ENCODE measurements around the gene SLC9C1.
"Not testable (repeated sequence)": the region's sequence is repeated elsewhere in the genome, so short reads cannot be mapped to it uniquely, and the experiment has no call there.

Gene SLC9C1

GRCh38 chr3:112304611-112305010 is 10.6 kb upstream of the SLC9C1 start:
- no peak for DNase-seq

DNA sequence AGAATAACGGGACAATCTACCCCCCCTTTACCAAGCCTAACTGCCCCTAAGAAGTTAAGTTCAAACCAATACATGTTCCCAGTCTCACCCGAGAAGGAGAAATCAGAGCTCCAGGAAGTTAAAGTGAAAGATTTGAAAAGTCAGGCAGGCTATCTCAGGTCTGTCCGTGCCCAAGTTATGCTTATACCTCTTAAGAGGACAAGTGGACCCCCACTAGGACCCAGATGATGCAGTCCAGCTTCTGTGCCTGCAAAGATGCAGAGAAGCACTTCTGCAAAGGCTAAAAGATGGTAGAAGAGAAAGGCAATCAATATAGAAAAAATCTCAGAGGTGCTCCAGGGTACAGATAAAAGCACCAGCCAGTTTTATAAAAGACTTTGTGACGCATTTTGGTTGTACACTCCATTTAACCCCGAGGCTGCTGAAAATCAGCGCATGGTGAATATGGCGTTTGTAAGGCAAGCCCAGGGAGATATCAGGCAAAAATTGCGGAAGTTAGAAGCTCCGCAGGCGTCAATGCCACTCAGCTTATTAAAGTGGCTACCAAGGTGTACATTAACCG is 9.8 kb upstream of the SLC9C1 start:
- no peak for DNase-seq

DNA sequence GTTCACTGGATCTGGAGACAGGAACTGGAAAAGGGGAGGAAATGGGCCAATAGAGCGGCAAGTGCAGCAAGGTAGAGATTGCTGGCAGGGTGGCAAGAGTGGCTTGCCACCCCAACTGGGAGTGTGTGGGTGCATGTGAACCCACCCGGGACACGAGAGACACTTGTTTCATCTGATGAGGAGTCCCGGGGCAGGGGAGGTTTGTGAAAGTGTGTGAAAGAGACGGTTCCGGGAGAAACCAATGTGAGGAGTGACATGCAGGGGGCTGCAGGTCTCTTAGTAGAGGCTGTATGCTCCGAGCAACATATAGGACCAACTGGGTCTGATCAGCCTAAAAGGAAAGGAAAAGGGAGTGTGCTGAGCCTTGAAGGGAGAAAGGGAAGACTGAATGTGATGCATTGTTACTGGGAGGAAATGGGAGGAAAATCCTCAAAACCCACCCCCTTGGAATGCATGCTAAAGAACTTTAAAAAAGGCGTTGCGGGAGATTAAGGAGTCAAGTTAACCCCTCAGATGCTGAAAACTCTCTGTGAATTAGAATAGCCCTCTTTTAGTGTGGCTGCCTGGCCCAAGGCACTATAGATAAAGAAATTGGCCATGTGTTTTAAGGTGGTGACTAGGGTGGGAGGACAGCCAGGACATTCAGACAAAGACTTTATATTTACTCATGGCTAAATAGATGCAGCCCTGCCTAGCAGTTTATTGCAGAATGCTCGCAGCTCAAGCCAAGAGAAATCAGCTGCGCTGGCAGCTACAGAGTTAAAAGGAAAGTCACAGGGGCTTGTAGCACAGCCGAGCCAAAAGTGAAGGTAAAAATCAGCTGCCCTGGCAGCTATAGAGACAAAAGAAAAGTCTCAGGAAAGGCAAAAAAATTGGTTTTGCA is 9.1 kb upstream of the SLC9C1 start:
- DNase-seq = no peak

GRCh38 chr3:112302150-112302830 is 8.3 kb upstream of the SLC9C1 start:
- DNase-seq = no peak

GRCh38 chr3:112298781-112299180 is 4.8 kb upstream of the SLC9C1 start:
- DNase-seq = no peak

DNA sequence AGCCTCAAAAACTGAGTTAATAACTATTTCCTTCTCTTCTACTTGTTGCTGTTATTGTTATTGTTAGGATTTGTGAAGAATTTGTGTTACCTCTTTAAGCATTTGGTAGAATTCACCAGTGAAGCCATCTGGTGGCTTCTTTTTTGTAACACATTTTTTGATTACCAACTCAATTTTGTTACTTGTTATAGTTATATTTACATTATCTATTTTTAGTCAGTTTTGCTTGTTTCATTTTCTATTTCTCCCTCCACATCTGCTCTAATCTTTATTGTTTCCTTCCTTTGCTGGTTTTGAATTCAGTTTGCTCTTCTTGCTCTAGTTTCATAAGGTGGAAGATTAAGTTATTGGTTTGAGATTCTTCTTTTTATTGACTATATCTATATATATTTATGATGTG is 3.7 kb upstream of the SLC9C1 start:
- no peak for DNase-seq

DNA sequence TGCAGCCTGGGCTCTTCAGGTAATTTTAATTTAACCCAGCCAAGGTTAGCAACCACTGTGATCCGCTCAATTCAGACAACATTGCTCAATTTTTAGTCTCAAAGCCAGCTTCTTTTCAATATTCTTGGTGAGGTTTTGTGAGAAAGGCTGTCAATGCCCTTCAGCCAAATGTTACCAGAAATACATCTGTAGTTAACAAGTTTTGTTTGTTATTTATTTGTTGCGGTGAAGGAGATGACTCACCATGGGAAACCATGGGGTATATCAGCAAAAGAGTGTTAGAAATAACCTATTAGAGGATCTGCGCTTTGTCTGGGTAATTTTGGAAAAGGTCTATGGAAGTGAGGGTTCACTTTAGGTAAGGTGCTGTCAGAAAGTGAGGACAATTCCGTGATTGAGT is 5.0 kb downstream of the SLC9C1 start:
- DNase-seq = no peak

GRCh38 chr3:112280266-112280665 is 13.8 kb downstream of the SLC9C1 start:
- no peak for DNase-seq

DNA sequence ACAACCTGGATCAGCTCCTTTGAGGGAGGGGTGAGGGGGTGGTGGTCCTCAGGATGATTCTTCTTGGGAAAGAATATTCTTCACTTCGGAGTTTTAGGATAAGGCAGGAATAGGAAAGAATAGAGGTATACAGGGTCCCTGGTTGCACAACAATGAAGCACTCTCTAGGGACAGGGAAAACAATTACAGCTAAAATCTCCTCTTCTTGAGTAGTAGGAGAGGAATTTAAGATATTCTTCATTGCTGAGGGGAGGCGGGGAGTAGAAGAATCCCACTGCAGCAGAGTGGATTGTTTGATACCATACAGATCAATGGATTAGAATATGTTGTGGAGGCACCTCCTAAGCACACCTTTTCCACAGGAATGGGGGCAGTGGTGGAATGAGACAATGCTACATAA is 20.5 kb downstream of the SLC9C1 start:
- DNase-seq = no peak

DNA sequence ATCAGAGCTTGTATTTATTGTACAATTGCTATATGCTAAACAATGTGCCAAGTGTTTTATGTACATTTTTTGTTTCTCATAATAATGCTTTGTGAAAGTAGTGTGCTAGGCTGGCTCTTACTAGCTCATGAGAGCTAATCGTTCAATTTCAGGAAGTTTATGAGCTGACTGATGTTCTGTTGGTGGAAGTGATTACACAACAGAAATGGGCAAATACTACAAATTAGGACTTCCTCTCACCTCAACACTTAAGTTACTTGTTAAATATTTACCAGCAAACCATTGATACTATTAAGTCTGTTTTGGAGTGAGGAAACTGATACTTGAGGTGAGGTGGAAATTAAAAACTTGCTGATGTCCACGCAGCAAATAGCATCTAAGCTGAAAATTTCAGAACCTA is 32.3 kb downstream of the SLC9C1 start:
- no peak for DNase-seq

- DNase-seq = no peak
These were observed 33.5 kb downstream of the SLC9C1 start for GRCh38 chr3:112260563-112260962.

GRCh38 chr3:112253301-112253971 is 40.6 kb downstream of the SLC9C1 start:
- DNase-seq = no peak

DNA sequence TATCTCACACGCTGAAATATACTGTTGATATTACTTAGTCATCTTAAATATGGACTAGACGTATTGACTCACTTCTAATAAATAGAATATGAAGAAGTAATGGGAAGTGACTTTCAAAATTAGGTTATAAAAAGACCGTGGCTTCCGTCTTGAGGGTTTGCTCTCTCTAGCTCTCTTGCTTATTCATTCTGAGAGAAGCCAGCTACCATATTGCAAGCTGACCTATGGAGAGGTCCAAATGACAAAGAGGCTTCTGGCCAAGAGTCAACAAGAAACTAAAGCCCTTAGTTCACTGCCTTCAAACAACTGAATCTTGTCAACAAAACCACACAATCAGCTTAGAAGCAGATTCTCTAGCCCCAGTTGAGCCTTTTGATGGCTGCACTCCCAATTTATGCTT is 46.1 kb downstream of the SLC9C1 start:
- no peak for DNase-seq

GRCh38 chr3:112247350-112247749 is 46.7 kb downstream of the SLC9C1 start:
- DNase-seq = no peak

DNA sequence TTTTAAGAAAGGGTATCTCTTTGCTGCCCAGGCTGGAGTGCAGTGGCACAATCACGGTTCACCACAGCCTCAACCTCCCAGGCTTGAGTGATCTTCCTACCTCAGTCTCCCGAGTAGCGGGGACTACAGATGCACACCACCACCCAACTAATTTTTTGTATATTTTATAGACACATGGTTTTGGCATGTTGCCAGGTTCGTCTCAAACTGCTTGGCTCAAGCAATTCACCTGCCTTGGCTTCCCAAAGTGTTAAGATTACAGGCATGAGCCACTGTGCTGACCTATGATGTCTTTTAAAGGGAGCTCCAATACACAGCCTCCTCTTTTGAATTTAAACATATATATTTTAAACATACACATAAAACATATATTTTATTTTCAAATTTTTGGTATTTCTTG is 60.9 kb downstream of the SLC9C1 start:
- DNase-seq = no peak

DNA sequence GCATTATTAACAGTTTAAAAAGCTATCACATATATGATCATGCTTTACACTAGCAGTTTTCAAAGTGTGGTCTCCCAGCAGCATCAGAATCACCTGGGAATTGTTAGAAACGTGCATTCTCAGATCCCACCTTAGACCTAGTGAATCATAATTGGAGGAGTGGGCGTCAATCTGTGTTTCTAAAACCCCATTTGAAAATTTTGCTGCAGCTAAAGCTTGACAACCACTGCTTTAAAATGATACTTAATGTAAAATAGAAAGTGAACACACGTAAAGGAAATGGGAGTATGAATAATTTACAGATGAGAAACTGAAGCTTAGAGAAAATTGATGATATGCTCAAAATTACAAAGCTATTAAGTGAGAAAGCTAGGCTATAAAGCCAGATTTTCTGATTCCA is 62.3 kb downstream of the SLC9C1 start:
- DNase-seq = no peak

- no peak for DNase-seq
These were observed 64.0 kb downstream of the SLC9C1 start for GRCh38 chr3:112230033-112230432.

GRCh38 chr3:112228786-112229185 is 65.2 kb downstream of the SLC9C1 start:
- DNase-seq = no peak

DNA sequence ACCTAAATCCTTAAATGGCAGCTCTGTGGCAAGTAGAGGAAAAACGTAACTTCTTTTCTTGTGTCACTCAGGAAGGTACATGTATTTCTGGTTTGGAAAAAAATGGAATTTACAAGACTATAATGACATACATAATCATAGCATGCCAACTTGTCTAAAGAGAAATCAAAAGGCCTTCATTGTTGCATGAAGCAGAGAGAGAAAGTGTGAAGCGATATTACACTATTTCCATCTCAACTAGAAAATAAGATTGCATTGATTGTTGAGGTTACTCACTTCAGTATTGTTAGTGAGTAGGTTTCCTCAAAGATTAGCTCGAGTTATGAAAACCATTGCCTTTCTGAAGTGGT is 93.7 kb downstream of the SLC9C1 start:
- no peak for DNase-seq

- DNase-seq = no peak
These were observed 94.2 kb downstream of the SLC9C1 start for GRCh38 chr3:112199622-112200316.

DNA sequence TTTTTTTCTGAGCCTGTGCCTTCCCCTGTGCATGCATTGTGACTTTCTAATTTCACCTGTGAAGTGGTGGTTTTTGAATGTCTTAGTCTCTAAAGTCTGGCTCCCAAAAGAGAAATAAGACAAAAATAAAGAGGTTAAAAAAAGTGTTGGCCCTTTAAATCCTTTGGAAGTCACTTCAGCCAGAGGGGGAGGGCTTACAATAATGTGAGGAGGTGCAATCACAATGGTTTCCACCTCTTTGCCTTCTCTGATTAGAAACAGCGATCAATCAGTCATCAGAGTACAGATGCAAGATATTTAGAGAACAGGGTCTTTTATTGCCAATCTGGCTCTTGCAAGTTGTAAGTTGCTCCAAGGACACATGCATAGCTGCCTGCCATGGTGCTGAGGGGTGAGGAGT is 96.9 kb downstream of the SLC9C1 start:
- DNase-seq = no peak

DNA sequence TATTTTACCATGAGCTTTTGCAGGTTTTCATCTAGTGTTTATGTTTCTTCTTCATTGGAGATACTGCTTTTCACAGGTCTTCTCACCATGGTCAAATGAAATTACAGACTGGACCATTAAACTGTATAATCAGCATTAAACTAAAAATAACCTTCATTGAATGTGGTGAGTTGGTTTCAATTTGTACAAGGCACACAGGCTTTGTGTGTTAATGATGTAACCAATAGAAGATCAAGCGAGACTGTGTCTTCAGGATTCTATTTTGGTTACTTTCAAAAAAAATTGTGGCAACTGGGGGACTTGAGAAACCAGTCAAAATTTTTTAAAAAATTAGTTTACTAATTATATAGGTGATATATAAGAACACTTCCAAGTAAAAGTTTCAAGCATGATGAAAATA is 106.7 kb downstream of the SLC9C1 start:
- no peak for DNase-seq

DNA sequence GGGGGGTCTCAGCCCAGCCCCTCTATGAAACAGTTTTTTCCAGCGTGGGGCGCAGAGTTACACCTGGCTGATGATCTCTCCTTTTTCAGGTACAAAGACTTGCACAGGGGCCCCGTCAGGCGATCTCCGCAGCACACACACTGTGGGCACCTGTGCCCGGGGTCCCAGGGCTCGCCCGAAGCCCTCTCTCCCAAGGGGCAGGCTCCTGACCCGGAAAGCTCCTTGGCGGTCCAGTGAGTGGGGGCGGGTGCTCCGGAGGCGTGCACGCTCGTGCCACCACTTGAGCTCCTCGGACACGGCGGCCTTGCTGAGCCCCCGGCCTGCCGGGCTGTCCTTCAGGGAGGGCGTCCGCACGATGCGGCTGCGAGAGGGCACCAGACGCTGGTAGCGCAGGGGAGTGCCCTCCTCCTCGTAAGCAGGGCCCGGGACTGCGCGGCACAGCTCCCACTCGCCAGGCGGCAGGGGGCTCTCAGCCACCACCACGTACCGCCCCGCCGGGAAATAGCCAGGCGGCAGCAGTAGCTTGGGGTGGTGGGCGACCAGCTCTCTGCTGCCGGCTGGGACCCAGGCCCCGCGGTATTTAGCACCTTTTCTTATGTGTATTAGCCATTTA is 108.5 kb downstream of the SLC9C1 start:
- not testable (repeated sequence) for DNase-seq

Measured in COR-L47 (cell line).